Fibroblast of the aortic adventitia (primary cell): Measurements from ENCODE around the gene TMEM30A. TPM values are rescaled to one million over a fixed set of nuclear protein-coding genes. Genes with fewer than 3 reads are reported as not detected.

ENCODE experiments used
- DNase-seq: peaks from one replicate; pipeline ENCODE4 v3.0.0-alpha.2; 2010; ENCODE audit warnings: low read depth
- H3K4me3 ChIP-seq: 2 replicates; pipeline ENCODE4 v1.5.1; 2011; ENCODE audit warnings: low read depth, mild to moderate bottlenecking, control low read depth, low read length, moderate library complexity
- CTCF ChIP-seq: IDR thresholded peaks from 2 replicates; pipeline ENCODE4 v1.5.1; 2011; ENCODE audit warnings: mild to moderate bottlenecking, low read length, control low read depth, inconsistent platforms; ENCODE audit not compliant: insufficient read depth
- total RNA-seq: library from RNA; depleted of rRNA; stranded (reverse); fragments of >200 nt; gene quantifications from 2 replicates; pipeline ENCODE4 v1.2.3, GENCODE V29; 2012; ENCODE audit warnings: low replicate concordance

TMEM30A gene
- total RNA-seq, 1 donor = 136 TPM

- H3K4me3 ChIP-seq = no peak overlapping the region
- DNase-seq = no peak
- no peak for TF ChIP-seq CTCF
Observed at GRCh38 chr6:75268988-75269354, 15.6 kb downstream of the TMEM30A start.

- H3K4me3 ChIP-seq = no peak overlapping the region
- no peak for DNase-seq
- no peak for TF ChIP-seq CTCF
Observed at GRCh38 chr6:75268121-75268987, 16.2 kb downstream of the TMEM30A start.

GRCh38 chr6:75267461-75267860 lies 17.1 kb downstream of the TMEM30A start:
- no peak for DNase-seq
- H3K4me3 ChIP-seq = no peak overlapping the region
- TF ChIP-seq CTCF = no peak

- peak; percentile 81 for TF ChIP-seq CTCF
- peak; percentile 76 for DNase-seq
- no peak overlapping the region for H3K4me3 ChIP-seq
Observed at GRCh38 chr6:75266716-75267291, 17.8 kb downstream of the TMEM30A start.

GRCh38 chr6:75263401-75263750 lies 21.2 kb downstream of the TMEM30A start:
- no peak for DNase-seq
- H3K4me3 ChIP-seq = no peak overlapping the region
- no peak for TF ChIP-seq CTCF

GRCh38 chr6:75262716-75263400 lies 21.7 kb downstream of the TMEM30A start:
- TF ChIP-seq CTCF = no peak

More at GRCh38 chr6:75262716-75263400, 21.7 kb downstream of the TMEM30A start:
- DNase-seq = no peak
- H3K4me3 ChIP-seq = no peak overlapping the region
